Superior temporal gyrus (tissue), 1 donor: ENCODE results near the gene WRNIP1.
"Not testable (repeated sequence)": the region's sequence is repeated elsewhere in the genome, so short reads cannot be mapped to it uniquely, and the experiment has no call there.

ENCODE experiments used
- DNase-seq: peaks from one replicate; pipeline ENCODE4 v3.0.0-alpha.2; 2016; ENCODE audit errors: extremely low spot score

WRNIP1 gene

DNA sequence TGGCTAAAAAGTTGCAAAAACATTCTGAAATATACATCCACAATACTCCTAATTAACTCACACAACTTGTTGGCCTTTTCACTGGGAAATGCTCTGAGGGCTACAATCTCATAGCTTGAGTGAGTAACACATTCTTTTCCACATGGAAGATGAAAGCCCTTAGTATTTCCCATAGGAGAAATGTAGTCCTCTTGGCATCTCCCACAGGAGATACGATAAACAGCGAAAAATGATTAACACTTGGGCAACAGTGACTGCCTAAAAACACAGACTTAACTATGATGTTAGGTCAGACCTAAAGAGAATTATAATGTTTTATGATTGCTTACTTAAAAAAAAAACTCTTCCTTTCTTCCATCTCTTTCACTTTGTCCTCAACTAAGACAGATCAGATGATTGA lies 23.4 kb upstream of the WRNIP1 start:
- DNase-seq, result no peak

GRCh38 chr6:2743280-2744208 lies 21.6 kb upstream of the WRNIP1 start:
- no peak for DNase-seq

- no peak for DNase-seq
Observed at GRCh38 chr6:2744209-2744771, 20.9 kb upstream of the WRNIP1 start.

GRCh38 chr6:2744778-2745177 lies 20.4 kb upstream of the WRNIP1 start:
- DNase-seq, result no peak

- DNase-seq, result no peak
Observed at GRCh38 chr6:2745246-2745645, 19.9 kb upstream of the WRNIP1 start.

GRCh38 chr6:2746557-2747061 lies 18.6 kb upstream of the WRNIP1 start:
- DNase-seq, result no peak

DNA sequence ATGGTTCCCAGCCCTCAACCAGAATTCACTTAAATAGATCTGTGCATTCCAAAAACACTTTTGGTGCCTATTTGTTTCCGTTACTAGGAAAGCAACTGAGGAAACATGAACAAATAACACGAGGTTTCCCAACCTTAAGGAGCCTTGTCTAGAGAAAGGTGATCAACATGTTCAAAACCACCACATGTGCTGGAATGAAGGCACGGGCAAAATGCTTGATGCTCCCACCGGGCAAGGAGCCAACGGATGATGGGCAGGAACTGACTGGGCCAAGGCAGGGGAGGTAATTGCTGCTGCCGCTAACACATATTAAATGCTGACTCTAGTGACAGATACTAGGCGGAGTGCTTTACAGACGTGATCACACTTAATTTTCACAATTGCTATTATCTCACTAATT lies 17.0 kb upstream of the WRNIP1 start:
- DNase-seq, result no peak

DNA sequence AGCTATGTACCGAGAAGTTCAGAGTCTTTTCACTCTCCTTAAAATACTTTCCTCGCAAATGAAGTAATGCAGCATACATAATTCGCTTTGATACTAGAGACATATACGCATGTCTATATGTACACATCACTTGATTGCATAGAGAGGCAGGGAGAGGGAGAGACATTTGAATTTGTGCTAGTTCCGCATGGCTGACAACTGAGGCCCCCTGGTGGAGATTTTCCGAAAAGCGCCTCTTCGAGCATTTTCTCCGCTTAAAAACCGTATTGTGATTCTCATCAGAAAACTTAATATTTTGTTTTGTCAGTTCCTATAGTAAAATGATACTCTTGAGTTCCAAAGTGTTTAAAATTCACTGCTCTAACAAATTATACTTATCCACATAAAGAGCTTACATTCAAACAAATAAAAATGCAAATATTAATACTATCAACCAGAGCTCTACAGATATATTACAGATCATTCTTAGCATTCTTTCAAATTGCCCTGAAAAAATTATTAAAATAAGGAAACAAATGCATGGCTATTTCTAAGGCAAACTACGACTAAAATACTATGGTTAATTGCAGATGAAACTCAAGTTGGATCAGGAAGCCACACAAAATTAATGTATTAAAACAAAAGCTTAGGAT lies 15.1 kb upstream of the WRNIP1 start:
- DNase-seq, result peak; percentile 94

DNA sequence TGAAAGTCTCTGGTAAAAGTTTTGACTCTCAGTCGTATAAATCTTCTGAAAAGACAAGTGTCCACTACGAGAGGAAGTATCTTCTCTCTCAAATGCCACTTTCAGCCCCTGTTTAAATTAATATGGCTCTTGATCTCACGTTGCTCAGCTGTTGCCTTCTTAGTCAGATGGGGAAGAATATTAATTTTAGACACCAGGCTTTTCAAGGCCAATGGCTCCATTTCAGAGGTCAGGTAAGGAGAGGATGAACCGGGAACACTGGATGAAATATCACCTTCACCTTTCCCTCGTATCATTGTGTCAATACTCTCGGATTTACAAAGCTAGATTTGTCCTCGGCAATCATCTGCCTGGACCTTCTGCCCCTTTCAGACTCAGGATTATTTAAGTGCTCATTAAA lies 14.4 kb upstream of the WRNIP1 start, which contains the start of gene MYLK4:
TSS of gene MYLK4 (minus strand) at position 91 of the 400 bp plus-strand sequence. CDS start 1,628 bp downstream, outside the sequence.
- no peak for DNase-seq

- no peak for DNase-seq
Observed at GRCh38 chr6:2751871-2752270, 13.3 kb upstream of the WRNIP1 start.

GRCh38 chr6:2752477-2753109 lies 12.6 kb upstream of the WRNIP1 start:
- no peak for DNase-seq

GRCh38 chr6:2753110-2753489 lies 12.1 kb upstream of the WRNIP1 start:
- peak; percentile 55 for DNase-seq

DNA sequence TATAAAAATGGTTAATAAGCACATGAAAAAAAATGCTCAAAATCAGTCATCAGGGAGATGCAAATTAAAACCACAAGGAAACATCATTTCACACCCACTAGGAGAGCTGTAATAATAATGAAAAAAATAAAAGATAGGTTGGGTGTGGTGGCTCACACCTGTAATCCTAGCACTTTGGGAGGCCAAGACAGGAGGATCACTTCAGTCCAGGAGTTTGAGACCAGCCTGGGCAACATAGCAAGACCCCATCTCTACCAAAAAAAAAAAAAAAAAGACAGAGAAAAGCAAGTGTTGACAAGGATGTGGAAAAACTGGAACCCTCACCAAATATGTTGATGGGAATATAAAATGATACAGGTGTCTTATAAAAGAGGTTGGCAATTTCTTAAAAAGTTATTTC lies 11.4 kb upstream of the WRNIP1 start:
- no peak for DNase-seq

- DNase-seq, result no peak
Observed at GRCh38 chr6:2754393-2754792, 10.8 kb upstream of the WRNIP1 start.

DNA sequence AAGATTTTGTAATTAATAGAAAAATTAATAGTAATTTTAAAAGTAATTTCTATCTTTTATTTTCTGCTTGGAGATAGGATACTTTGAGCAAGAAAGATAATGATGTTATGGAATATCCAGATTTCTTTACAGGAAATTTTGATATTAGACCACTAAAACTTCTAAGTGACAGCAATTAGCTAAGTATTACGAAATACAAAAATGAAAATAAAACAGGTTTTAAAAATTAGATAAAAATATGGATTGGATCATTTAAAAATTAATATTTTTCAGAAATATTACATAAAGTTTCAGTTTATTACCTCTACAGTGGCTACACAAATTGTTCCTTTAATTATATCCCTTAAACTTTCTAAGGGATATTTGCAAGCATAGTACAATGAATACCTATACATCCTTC lies 10.3 kb upstream of the WRNIP1 start:
- DNase-seq, result no peak

GRCh38 chr6:2755456-2755855 lies 9.7 kb upstream of the WRNIP1 start:
- DNase-seq, result no peak

DNA sequence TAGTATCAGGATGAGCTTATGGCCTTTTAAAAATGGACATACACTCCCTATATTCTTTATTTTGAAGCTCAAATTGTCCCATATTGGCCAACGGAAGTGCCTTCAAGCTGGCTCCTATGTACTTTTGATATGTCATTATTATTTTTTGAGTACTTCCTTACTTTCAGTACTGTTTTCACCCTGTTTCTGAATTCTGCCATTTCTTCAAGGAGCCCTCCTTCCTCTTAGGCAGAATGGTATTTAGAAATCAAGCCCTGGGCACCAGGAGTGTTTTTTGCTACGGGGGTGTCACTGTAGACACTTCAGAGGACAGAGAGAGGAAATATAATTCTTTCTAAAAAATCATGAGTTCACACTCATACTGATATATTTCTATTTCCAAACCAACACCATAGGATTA lies 9.0 kb upstream of the WRNIP1 start:
- DNase-seq, result no peak

DNA sequence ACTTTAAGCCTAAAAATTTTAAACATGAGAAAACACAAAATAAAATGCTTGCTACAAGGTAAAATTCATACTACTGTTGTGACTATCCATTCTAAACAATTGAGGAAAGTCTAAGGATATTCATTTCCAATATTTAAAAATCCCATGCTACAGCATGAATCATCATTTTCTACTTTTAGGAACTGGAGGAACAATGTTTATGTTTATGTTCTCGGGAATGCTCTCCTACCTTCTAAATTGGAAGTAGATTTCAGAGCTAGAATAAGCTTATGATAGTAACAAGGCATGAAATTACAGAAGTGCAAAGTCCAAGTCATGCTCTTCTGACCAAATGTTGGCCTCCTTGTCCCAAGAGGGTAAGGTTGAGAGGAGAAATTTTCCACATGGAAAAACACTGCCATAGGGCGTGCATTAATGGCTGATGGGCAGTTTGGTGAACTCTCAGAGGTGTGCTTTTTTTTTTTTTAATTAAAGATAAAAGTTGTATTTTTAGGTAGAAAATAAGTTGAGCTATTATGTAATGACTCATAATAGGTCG lies 8.4 kb upstream of the WRNIP1 start:
- no peak for DNase-seq

GRCh38 chr6:2758980-2759379 lies 6.2 kb upstream of the WRNIP1 start:
- no peak for DNase-seq

GRCh38 chr6:2760882-2761842 lies 4.0 kb upstream of the WRNIP1 start:
- DNase-seq, result no peak

DNA sequence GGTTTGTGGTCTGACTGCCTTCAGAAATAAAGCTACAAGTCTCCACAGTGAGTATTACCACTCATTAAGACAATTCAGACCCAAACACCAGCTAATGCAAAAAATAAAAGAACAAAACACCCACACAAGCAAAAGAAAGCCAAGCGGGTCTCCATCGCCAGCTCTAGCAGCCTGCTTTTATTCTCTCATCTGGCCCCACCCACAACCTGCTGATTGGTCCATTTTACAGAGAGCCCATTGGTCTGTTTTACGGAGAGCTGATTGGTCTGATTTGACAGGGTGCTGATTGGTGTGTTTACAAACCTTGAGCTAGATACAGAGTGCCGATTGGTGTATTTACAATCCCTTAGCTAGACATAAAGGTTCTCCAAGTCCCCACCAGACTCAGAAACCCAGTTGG lies 2.3 kb upstream of the WRNIP1 start:
- not testable (repeated sequence) for DNase-seq
